Trophoblast cell (in vitro differentiated cells and primary cell): ENCODE data around the gene TBL1X.
"Not testable (repeated sequence)": the region's sequence is repeated elsewhere in the genome, so short reads cannot be mapped to it uniquely, and the experiment has no call there.

ENCODE experiments used
- DNase-seq, 2 donors: peaks; one replicate each; pipeline ENCODE4 v3.0.0-alpha.2; 2016
- H2AFZ ChIP-seq: 2 replicates; pipeline ENCODE4 v1.6.1; 2013; ENCODE audit warnings: low read length, moderate library complexity, mild to moderate bottlenecking; ENCODE audit not compliant: insufficient read depth, poor library complexity
- H2AK5ac ChIP-seq: 2 replicates; pipeline ENCODE4 v1.6.1; 2013; ENCODE audit warnings: mild to moderate bottlenecking, low read length
- H2BK120ac ChIP-seq: 2 replicates; pipeline ENCODE4 v1.6.1; 2013; ENCODE audit warnings: low read length, mild to moderate bottlenecking, moderate library complexity; ENCODE audit not compliant: insufficient read depth, poor library complexity
- H2BK12ac ChIP-seq: 2 replicates; pipeline ENCODE4 v1.6.1; 2013; ENCODE audit warnings: mild to moderate bottlenecking, low read length, moderate library complexity
- H2BK5ac ChIP-seq: 2 replicates; pipeline ENCODE4 v1.6.1; 2013; ENCODE audit warnings: low read length, low read depth, moderate library complexity, mild to moderate bottlenecking; ENCODE audit not compliant: poor library complexity
- H3K14ac ChIP-seq: 2 replicates; pipeline ENCODE4 v1.6.1; 2013; ENCODE audit warnings: mild to moderate bottlenecking, low read length
- H3K18ac ChIP-seq: 2 replicates; pipeline ENCODE4 v1.6.1; 2013; ENCODE audit warnings: mild to moderate bottlenecking, low read length
- H3K23ac ChIP-seq: 2 replicates; pipeline ENCODE4 v1.6.1; 2013; ENCODE audit warnings: low read length
- H3K27ac ChIP-seq: 2 replicates; pipeline ENCODE4 v1.5.1; 2013; ENCODE audit warnings: low read depth, mild to moderate bottlenecking, inconsistent platforms, low read length, moderate library complexity
- H3K27me3 ChIP-seq: 2 replicates; pipeline ENCODE4 v1.6.1; 2013; ENCODE audit warnings: inconsistent platforms, mild to moderate bottlenecking, low read length, moderate library complexity; ENCODE audit not compliant: insufficient read depth
- H3K36me3 ChIP-seq, 2 experiments: 1 replicate in 1 of 2; 2 replicates in 1 of 2; pipeline ENCODE4 v1.6.1; 2013; ENCODE audit warnings: low read length in 2 of 2, mild to moderate bottlenecking in 2 of 2, moderate library complexity in 1 of 2; ENCODE audit not compliant: insufficient read depth in 2 of 2, control insufficient read depth in 1 of 2
- H3K4ac ChIP-seq: 2 replicates; pipeline ENCODE4 v1.6.1; 2013; ENCODE audit warnings: low read depth, mild to moderate bottlenecking, low read length, moderate library complexity
- H3K4me1 ChIP-seq, 2 experiments: 1 replicate in 1 of 2; 2 replicates in 1 of 2; pipeline ENCODE4 v1.6.1; 2013; ENCODE audit warnings: low read length in 2 of 2, mild to moderate bottlenecking in 2 of 2, moderate library complexity in 1 of 2; ENCODE audit not compliant: insufficient read depth in 2 of 2, control insufficient read depth in 1 of 2
- H3K4me2 ChIP-seq: 2 replicates; pipeline ENCODE4 v1.6.1; 2013; ENCODE audit warnings: inconsistent platforms, mild to moderate bottlenecking, low read length, moderate library complexity
- H3K4me3 ChIP-seq: 2 replicates; pipeline ENCODE4 v1.5.1; 2013; ENCODE audit warnings: mild to moderate bottlenecking, low read depth, low read length, inconsistent platforms
- H3K79me1 ChIP-seq: one replicate; pipeline ENCODE4 v1.6.1; 2013; ENCODE audit warnings: low read length
- H3K79me2 ChIP-seq: 2 replicates; pipeline ENCODE4 v1.6.1; 2013; ENCODE audit warnings: low read length, mild to moderate bottlenecking; ENCODE audit not compliant: control insufficient read depth, insufficient read depth, poor library complexity
- H3K9ac ChIP-seq: 2 replicates; pipeline ENCODE4 v1.6.1; 2013; ENCODE audit warnings: mild to moderate bottlenecking, low read length
- H3K9me3 ChIP-seq: 2 replicates; pipeline ENCODE4 v1.6.1; 2013; ENCODE audit warnings: low read depth, mild to moderate bottlenecking, control low read depth, inconsistent platforms, low read length; ENCODE audit not compliant: insufficient read depth
- H4K12ac ChIP-seq: 2 replicates; pipeline ENCODE4 v1.6.1; 2013; ENCODE audit warnings: low read depth, mild to moderate bottlenecking, low read length, moderate library complexity
- H4K8ac ChIP-seq: 2 replicates; pipeline ENCODE4 v1.6.1; 2013; ENCODE audit warnings: low read depth, mild to moderate bottlenecking, low read length, moderate library complexity
- H4K91ac ChIP-seq: one replicate; pipeline ENCODE4 v1.6.1; 2013; ENCODE audit warnings: low read depth, mild to moderate bottlenecking, low read length, moderate library complexity
- WGBS: extraction: QIAGEN DNeasy Blood & Tissue Kit; methylation state at CpG from one replicate; pipeline ENCODE4 v1.1.7; 2013; ENCODE audit warnings: missing lambda C conversion rate; ENCODE audit not compliant: insufficient read length, insufficient coverage; ENCODE audit errors: extremely low coverage; 5-methylcytosine and 5-hydroxymethylcytosine counted together

Gene TBL1X

DNA sequence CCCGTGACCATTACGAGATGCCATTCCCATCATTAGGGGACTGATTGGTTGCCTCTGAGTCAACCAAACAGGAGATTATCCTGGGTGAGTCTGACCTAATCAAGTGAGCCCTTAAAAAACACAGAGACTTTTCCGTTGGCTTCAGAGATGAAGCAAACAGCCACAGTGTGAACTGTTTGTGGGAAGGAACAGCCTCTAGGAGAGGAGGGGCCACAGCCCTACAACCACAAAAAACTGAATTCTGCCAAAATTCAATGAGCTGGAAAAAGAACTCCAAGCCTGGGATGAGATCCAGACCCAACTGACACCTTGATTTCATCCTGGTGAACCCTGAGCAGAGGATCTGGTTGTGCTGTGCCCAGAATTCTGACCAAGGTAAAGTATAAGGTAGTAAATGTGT is 31.3 kb upstream of the TBL1X start:
- H3K4me1 ChIP-seq, result peaks cover 0 to 2% of the 10 kb centered on the region in 2 experiments
- no peak overlapping the region for H3K4me3 ChIP-seq
- H3K18ac ChIP-seq, result no peak overlapping the region
- no peak overlapping the region for H3K14ac ChIP-seq
- H3K9ac ChIP-seq, result no peak overlapping the region
- H3K27me3 ChIP-seq, result no peaks in the 10 kb centered on the region
- H4K12ac ChIP-seq, result no peak overlapping the region
- H2AK5ac ChIP-seq, result no peak overlapping the region
- H2BK5ac ChIP-seq, result no peak overlapping the region
- no peak overlapping the region for H3K23ac ChIP-seq
- no peaks in the 10 kb centered on the region for H3K79me2 ChIP-seq
- H2AFZ ChIP-seq, result no peak overlapping the region
- no peaks in the 10 kb centered on the region for H3K9me3 ChIP-seq
- H2BK12ac ChIP-seq, result no peak overlapping the region
- no peak overlapping the region for H2BK120ac ChIP-seq
- H3K4ac ChIP-seq, result no peak overlapping the region
- no CpG with 5 or more reads among the region's 3 CpGs for WGBS
- H3K79me1 ChIP-seq, result no peaks in the 10 kb centered on the region
- DNase-seq, result no peak
- no peak overlapping the region for H4K8ac ChIP-seq
- no peak overlapping the region for H3K4me2 ChIP-seq
- no peak overlapping the region for H4K91ac ChIP-seq
- no peak overlapping the region for H3K27ac ChIP-seq
- H3K36me3 ChIP-seq, result no peaks in the 10 kb centered on the region

DNA sequence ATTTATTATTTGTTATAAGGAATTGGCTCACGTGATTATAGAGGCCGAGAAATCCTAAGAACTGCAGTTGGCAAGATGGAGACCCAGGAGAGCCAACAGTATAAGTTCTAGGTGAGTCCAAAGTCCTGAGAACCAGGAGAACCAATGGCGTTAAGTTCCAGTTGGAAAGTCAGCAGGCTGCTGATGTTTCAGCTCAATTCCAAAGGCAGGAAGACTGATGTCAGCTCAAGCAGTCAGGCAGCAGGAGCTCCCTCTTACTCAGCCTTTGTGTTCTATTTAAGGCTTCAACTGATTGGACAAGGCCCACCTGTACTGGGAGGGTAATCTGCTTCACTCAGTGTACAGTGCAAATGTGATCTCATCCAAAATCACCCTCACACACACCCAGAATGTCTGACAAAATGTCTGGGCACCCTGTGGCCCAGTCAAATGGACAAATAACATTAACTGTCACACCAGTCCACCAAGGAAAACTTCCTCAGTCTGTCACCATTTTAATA is 30.8 kb upstream of the TBL1X start:
- H3K36me3 ChIP-seq, result no peaks in the 10 kb centered on the region
- no peak overlapping the region for H3K4me3 ChIP-seq
- no peaks in the 10 kb centered on the region for H3K79me2 ChIP-seq
- no peak overlapping the region for H2AFZ ChIP-seq
- no peak overlapping the region for H3K18ac ChIP-seq
- H3K23ac ChIP-seq, result no peak overlapping the region
- no peak overlapping the region for H2BK120ac ChIP-seq
- no peak overlapping the region for H2BK12ac ChIP-seq
- no peak overlapping the region for H3K9ac ChIP-seq
- H3K9me3 ChIP-seq, result no peaks in the 10 kb centered on the region
- H3K4ac ChIP-seq, result no peak overlapping the region
- no peak overlapping the region for H3K27ac ChIP-seq
- no CpG with 5 or more reads among the region's 3 CpGs for WGBS
- no peak overlapping the region for H3K4me2 ChIP-seq
- H4K91ac ChIP-seq, result no peak overlapping the region
- no peak overlapping the region for H2AK5ac ChIP-seq
- no peak overlapping the region for H2BK5ac ChIP-seq
- no peak for DNase-seq
- H3K4me1 ChIP-seq, result peaks cover 0 to 2% of the 10 kb centered on the region in 2 experiments
- no peaks in the 10 kb centered on the region for H3K79me1 ChIP-seq
- H3K14ac ChIP-seq, result no peak overlapping the region
- no peak overlapping the region for H4K8ac ChIP-seq
- H4K12ac ChIP-seq, result no peak overlapping the region
- H3K27me3 ChIP-seq, result no peaks in the 10 kb centered on the region

DNA sequence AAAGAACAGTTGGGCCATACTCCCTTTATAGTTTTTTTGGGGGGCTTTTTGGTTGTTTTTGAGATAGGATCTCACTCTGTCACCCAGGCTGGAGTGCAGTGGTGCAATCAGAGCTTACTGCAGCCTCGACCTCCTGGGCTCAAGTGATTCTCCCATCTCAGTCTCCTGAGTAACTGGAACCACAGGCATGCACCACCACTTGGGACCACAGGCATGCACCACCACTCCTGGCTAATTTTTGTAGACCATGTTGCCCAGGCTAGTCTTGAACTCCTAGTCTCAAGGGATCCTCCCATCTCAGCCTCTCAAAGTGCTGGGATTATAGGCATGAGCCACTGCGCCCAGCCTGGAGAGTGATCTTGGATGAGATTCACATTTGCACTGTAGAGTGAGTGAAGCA is 29.8 kb upstream of the TBL1X start:
- not testable (repeated sequence) for H3K9ac ChIP-seq, H3K4ac ChIP-seq, H3K18ac ChIP-seq, H3K27ac ChIP-seq, H4K8ac ChIP-seq, H3K27me3 ChIP-seq, H3K79me1 ChIP-seq, H3K4me3 ChIP-seq, H3K14ac ChIP-seq, H3K36me3 ChIP-seq, H3K79me2 ChIP-seq, H3K4me1 ChIP-seq, H3K23ac ChIP-seq, H2BK120ac ChIP-seq, H3K9me3 ChIP-seq, H2AFZ ChIP-seq, H4K12ac ChIP-seq, H2BK5ac ChIP-seq, H4K91ac ChIP-seq, H2BK12ac ChIP-seq, DNase-seq, H3K4me2 ChIP-seq, H2AK5ac ChIP-seq
- WGBS, result no CpG with 5 or more reads among the region's 2 CpGs

DNA sequence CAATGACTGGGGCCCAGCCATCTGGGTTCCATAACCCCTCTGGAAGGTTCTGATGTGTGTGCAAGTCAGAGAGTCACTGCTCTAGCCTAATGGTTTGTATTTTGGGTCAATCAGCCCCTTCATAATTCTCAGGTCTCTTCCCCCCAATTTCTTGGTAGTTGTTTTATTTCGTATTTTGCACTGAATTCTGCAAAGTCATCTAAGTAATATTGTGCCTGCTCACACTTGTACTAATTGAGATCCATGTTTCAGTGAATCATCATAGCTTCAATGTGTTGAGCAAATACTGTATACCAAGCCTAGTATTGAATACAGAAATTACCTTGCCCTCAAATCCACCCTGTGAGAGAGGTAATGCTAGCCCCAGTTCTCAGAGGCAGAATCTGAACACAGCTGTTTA is 28.0 kb upstream of the TBL1X start:
- Histone ChIP-seq H3K27ac (no peak overlapping the region), H3K9me3 (no peaks in the 10 kb centered on the region), H3K4me3 (no peak overlapping the region), H3K14ac (no peak overlapping the region), H4K8ac (no peak overlapping the region), H4K91ac (no peak overlapping the region), H3K79me1 (no peaks in the 10 kb centered on the region), H2AK5ac (no peak overlapping the region), H3K23ac (no peak overlapping the region), H3K4me2 (no peak overlapping the region), H3K4ac (no peak overlapping the region), H3K18ac (no peak overlapping the region), H3K27me3 (no peaks in the 10 kb centered on the region), H2BK120ac (no peak overlapping the region), H3K4me1 (no peaks in the 10 kb centered on the region), H2BK5ac (no peak overlapping the region), H3K36me3 (no peaks in the 10 kb centered on the region), H3K79me2 (no peaks in the 10 kb centered on the region), H2BK12ac (no peak overlapping the region), H4K12ac (no peak overlapping the region), H3K9ac (no peak overlapping the region), H2AFZ (no peak overlapping the region)
- DNase-seq, result no peak
- WGBS, result no CpG with 5 or more reads among the region's 1 CpG
